Measurements from ENCODE around the gene THRB.

- no peak for TF ChIP-seq ZSCAN20 (CRISPR knock-in tag; IDR thresholded peaks at IDR 0.05)
- TF ChIP-seq MAZ (IDR thresholded peaks at IDR 0.05; ENCODE audit: borderline replicate concordance, low read depth, low read length) = no peak
- TF ChIP-seq CTCF (IDR thresholded peaks at IDR 0.05) = no peak
- no peak for TF ChIP-seq USF2 (IDR thresholded peaks at IDR 0.05)
- TF ChIP-seq BHLHE40 (IDR thresholded peaks at IDR 0.05; ENCODE audit: low read depth, low read length) = no peak
Measured at GRCh38 chr3:24364359-24364758, 130.3 kb downstream of the THRB start.
